NOMO-1 treated with DMSO at 0.1 percent for 48 hours (cell line): ENCODE measurements around the gene VIM.

Experiments used
- DNase-seq: peaks from one replicate; lab custom pipeline; 2025; ENCODE audit not compliant: unreplicated experiment; lab: John Stamatoyannopoulos, UW

The VIM gene

GRCh38 chr10:17228091-17229015 lies at the start of gene VIM:
Gene VIM, plus strand, starts transcription at chr10:17228241. Its CDS starts 1,182 bp downstream, at chr10:17229423.
- peak; percentile 93 for DNase-seq

GRCh38 chr10:17179002-17179401 lies 49.0 kb upstream of the VIM start:
- DNase-seq, result peak; percentile 50

- DNase-seq, result no peak
Observed at GRCh38 chr10:17181110-17181509, 46.9 kb upstream of the VIM start.

- no peak for DNase-seq
Observed at GRCh38 chr10:17181751-17182150, 46.3 kb upstream of the VIM start.

GRCh38 chr10:17183110-17183509 lies 44.9 kb upstream of the VIM start:
- no peak for DNase-seq

- no peak for DNase-seq
Observed at GRCh38 chr10:17185873-17186272, 42.2 kb upstream of the VIM start.

GRCh38 chr10:17188644-17189172 lies 39.3 kb upstream of the VIM start:
- no peak for DNase-seq

GRCh38 chr10:17190602-17191001 lies 37.4 kb upstream of the VIM start:
- DNase-seq, result no peak

GRCh38 chr10:17195083-17195482 lies 33.0 kb upstream of the VIM start:
- DNase-seq, result no peak

GRCh38 chr10:17196045-17196444 lies 32.0 kb upstream of the VIM start:
- DNase-seq, result no peak

GRCh38 chr10:17196573-17196972 lies 31.5 kb upstream of the VIM start:
- no peak for DNase-seq

GRCh38 chr10:17199351-17199804 lies 28.7 kb upstream of the VIM start:
- DNase-seq, result no peak

GRCh38 chr10:17200001-17200911 lies 27.8 kb upstream of the VIM start:
- DNase-seq, result peak; percentile 82

GRCh38 chr10:17200912-17201793 lies 26.9 kb upstream of the VIM start, which contains the start of gene TRDMT1:
Gene TRDMT1, minus strand, starts transcription at chr10:17201672. Its CDS starts 38 bp downstream, at chr10:17201634.
- peak; percentile 80 for DNase-seq

GRCh38 chr10:17201794-17202116 lies 26.3 kb upstream of the VIM start:
- no peak for DNase-seq

GRCh38 chr10:17202506-17202905 lies 25.5 kb upstream of the VIM start:
- DNase-seq, result no peak

- DNase-seq, result no peak
Observed at GRCh38 chr10:17202999-17203398, 25.0 kb upstream of the VIM start.

GRCh38 chr10:17203416-17203815 lies 24.6 kb upstream of the VIM start:
- no peak for DNase-seq

- DNase-seq, result peak; percentile 32
Observed at GRCh38 chr10:17206210-17206709, 21.8 kb upstream of the VIM start.

GRCh38 chr10:17208476-17208875 lies 19.6 kb upstream of the VIM start:
- DNase-seq, result peak; percentile 13
